Tibial nerve (tissue), 4 donors: ENCODE results near the gene RNFT2. TPM values are rescaled to one million over a fixed set of nuclear protein-coding genes. Genes with fewer than 3 reads are reported as not detected.

Source experiments
- DNase-seq, 2 donors: peaks; one replicate each; pipeline ENCODE4 v3.0.0-alpha.2; 2019; ENCODE audit warnings: low spot score in 2 of 2
- H3K27ac ChIP-seq, 4 donors: fragments of 200-600 bp; sonication (generic) in 3 of 4; one replicate each; pipeline ENCODE4 v1.5.1; 2017 to 2019; ENCODE audit warnings: mild to moderate bottlenecking in 1 of 4
- H3K27me3 ChIP-seq, 2 donors: fragments of 200-600 bp; sonication (generic) in 1 of 2; one replicate each; pipeline versions ENCODE4 v1.5.1 to v1.6.0; 2017 to 2019
- H3K36me3 ChIP-seq, 3 donors: fragments of 200-600 bp; sonication (generic); one replicate each; pipeline ENCODE4 v1.5.1; 2018 to 2019
- H3K4me1 ChIP-seq, 4 donors: fragments of 200-600 bp; sonication (generic) in 3 of 4; one replicate each; pipeline ENCODE4 v1.5.1; 2017 to 2019
- H3K4me3 ChIP-seq, 4 donors: fragments of 200-600 bp; sonication (generic) in 3 of 4; one replicate each; pipeline ENCODE4 v1.5.1; 2017 to 2019; ENCODE audit warnings: mild to moderate bottlenecking in 1 of 4, moderate library complexity in 1 of 4
- H3K9me3 ChIP-seq, 4 donors: fragments of 200-600 bp; sonication (generic) in 3 of 4; one replicate each; pipeline ENCODE4 v1.5.1; 2017 to 2019
- EP300 ChIP-seq, 2 donors: sonication (generic); formaldehyde crosslinking; IDR thresholded peaks; one replicate each; pipeline ENCODE4 v1.6.1; 2017; ENCODE audit warnings: antibody characterized with exemption in 2 of 2, mild to moderate bottlenecking in 1 of 2
- POLR2A ChIP-seq, 2 donors: fragments of 450-650 bp; IDR thresholded peaks; one replicate each; pipeline ENCODE4 v1.6.1; 2017; ENCODE audit warnings: antibody characterized with exemption in 2 of 2, mild to moderate bottlenecking in 2 of 2, moderate library complexity in 2 of 2
- WGBS, 2 donors: methylation state at CpG; one replicate each; pipeline ENCODE4 v1.1.5; 2018; 5-methylcytosine and 5-hydroxymethylcytosine counted together
- total RNA-seq, 4 donors: library from RNA; depleted of rRNA; stranded (reverse); fragments of >200 nt; gene quantifications; one replicate each; pipeline ENCODE4 v1.1.0, GENCODE V29; 2016
- TF ChIP-seq, protein P1 (sequence below), 5 experiments: fragments of 200-600 bp in 3 of 5; fragments of 450-650 bp in 2 of 5; sonication (generic) in 3 of 5; IDR thresholded peaks; one replicate each; pipeline ENCODE4 v1.5.1; 2016 to 2019; ENCODE audit warnings: antibody characterized with exemption in 5 of 5, mild to moderate bottlenecking in 3 of 5, moderate library complexity in 2 of 5

Gene RNFT2
- total RNA-seq, 4 donors from 2014 or later, result 0.59 to 5.9 (median 2.5) TPM

DNA sequence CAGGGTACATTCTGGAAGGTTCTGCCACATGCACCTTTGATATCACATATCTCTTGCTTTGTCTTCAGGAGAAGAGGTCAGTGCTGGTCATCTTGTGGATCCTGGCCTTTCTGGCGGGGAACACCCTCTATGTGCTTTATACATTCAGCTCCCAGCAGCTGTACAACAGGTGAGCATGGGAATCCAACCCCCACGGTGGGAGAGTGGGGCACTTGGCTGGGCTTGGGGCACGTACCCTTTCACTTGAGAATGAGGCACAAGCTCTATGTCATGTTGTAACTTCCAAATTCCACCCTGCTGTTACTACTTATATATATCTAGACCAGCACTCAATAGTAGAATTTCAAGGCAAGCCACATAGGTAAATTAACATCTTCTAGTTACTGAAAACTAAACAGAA is 28.6 kb downstream of the RNFT2 start:
- no peak overlapping the region for H3K27ac ChIP-seq
- TF ChIP-seq, protein P1, sequence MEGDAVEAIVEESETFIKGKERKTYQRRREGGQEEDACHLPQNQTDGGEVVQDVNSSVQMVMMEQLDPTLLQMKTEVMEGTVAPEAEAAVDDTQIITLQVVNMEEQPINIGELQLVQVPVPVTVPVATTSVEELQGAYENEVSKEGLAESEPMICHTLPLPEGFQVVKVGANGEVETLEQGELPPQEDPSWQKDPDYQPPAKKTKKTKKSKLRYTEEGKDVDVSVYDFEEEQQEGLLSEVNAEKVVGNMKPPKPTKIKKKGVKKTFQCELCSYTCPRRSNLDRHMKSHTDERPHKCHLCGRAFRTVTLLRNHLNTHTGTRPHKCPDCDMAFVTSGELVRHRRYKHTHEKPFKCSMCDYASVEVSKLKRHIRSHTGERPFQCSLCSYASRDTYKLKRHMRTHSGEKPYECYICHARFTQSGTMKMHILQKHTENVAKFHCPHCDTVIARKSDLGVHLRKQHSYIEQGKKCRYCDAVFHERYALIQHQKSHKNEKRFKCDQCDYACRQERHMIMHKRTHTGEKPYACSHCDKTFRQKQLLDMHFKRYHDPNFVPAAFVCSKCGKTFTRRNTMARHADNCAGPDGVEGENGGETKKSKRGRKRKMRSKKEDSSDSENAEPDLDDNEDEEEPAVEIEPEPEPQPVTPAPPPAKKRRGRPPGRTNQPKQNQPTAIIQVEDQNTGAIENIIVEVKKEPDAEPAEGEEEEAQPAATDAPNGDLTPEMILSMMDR (IDR thresholded peaks at IDR 0.05), result no peak
- TF ChIP-seq EP300 (IDR thresholded peaks at IDR 0.05), result no peak
- TF ChIP-seq POLR2A (IDR thresholded peaks at IDR 0.05), result no peak
- no peaks in the 10 kb centered on the region for H3K4me1 ChIP-seq
- no peaks in the 10 kb centered on the region for H3K9me3 ChIP-seq
- no peaks in the 10 kb centered on the region for H3K36me3 ChIP-seq
- DNase-seq, result no peak
- H3K4me3 ChIP-seq, result no peak overlapping the region
- H3K27me3 ChIP-seq, result no peaks in the 10 kb centered on the region
- WGBS, 2 donors, result 75 to 97% methylated on average over 3 of the region's 3 CpGs

DNA sequence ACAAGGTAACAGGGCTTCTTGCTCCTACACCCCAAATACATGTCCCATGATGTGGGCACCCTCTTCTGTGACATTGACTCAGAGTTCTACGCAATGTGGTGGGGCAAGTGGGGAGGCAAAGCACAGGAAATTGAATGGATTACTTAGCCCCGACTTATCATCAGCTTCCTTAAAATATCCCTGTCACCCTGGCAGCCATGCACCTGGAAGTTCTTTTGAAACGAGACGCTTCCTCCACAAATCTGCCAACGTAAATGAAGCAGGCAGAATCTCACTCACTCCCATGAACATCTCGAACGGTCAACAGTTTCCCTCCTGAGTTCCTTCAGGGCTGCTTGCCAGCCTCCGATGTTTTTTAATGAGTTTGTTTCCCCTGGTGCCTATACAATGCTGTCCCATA is 33.5 kb downstream of the RNFT2 start:
- no peaks in the 10 kb centered on the region for H3K4me1 ChIP-seq
- H3K27me3 ChIP-seq, result no peaks in the 10 kb centered on the region
- 68 to 75% methylated on average over 8 of the region's 8 CpGs for WGBS, 2 donors
- no peak for TF ChIP-seq EP300 (IDR thresholded peaks at IDR 0.05)
- no peak for TF ChIP-seq POLR2A (IDR thresholded peaks at IDR 0.05)
- TF ChIP-seq, protein P1 (IDR thresholded peaks at IDR 0.05), result no peak
- no peaks in the 10 kb centered on the region for H3K36me3 ChIP-seq
- H3K9me3 ChIP-seq, result no peaks in the 10 kb centered on the region
- H3K4me3 ChIP-seq, result no peak overlapping the region
- DNase-seq, result no peak
- H3K27ac ChIP-seq, result no peak overlapping the region

DNA sequence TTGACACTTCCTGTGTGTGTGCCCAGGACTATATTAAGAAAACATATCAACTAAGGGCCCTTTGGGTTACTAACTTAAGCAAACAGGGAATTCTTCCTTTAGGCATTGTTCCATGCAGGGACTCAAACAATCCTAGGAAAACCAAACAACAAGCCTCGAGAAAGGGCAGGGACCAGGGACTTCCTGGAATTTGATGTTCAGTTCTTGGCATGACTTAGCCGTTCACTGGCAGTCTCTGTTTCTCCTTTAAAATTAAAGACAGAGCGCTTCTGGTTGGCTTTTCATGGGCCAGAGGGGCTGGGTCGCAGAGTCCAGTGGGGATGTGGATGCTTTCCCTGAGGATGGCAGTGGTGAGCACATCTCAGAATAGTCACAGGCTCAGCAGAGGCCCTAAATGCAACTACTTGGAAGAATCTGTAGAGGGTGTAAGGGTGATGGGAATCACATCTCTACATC is 35.2 kb downstream of the RNFT2 start:
- 71 to 92% methylated on average over 4 of the region's 4 CpGs for WGBS, 2 donors
- TF ChIP-seq, protein P1 (IDR thresholded peaks at IDR 0.05), result no peak
- TF ChIP-seq POLR2A (IDR thresholded peaks at IDR 0.05), result no peak
- no peak for TF ChIP-seq EP300 (IDR thresholded peaks at IDR 0.05)
- Histone ChIP-seq H3K36me3 (no peaks in the 10 kb centered on the region), H3K27me3 (no peaks in the 10 kb centered on the region), H3K27ac (no peak overlapping the region), H3K4me3 (no peak overlapping the region), H3K9me3 (no peaks in the 10 kb centered on the region), H3K4me1 (no peaks in the 10 kb centered on the region)
- no peak for DNase-seq

DNA sequence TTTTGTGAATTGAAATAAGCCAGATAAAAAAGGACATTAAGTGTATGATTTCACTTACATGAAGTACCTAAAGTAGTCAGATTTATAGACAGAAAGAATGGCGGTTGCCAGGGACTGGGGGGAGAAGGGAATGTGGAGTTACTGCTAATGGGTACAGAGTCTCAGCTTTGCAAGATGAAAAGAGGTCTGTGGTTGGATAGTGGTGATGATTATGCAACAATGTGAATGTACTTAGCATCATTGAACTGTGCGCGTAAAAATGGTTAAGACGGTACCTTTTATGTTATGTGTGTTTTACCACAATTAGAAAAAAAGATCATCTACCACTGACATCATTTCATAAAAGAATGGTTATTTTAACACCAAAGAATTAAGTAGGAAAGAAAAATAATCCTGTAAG is 35.9 kb downstream of the RNFT2 start:
- Histone ChIP-seq H3K4me1 (no peaks in the 10 kb centered on the region), H3K27me3 (no peaks in the 10 kb centered on the region), H3K36me3 (peaks cover 0 to under 1% (median 0%) of the 10 kb centered on the region in 3 donors), H3K27ac (no peak overlapping the region), H3K9me3 (no peaks in the 10 kb centered on the region), H3K4me3 (no peak overlapping the region)
- no peak for TF ChIP-seq EP300 (IDR thresholded peaks at IDR 0.05)
- TF ChIP-seq, protein P1 (IDR thresholded peaks at IDR 0.05), result no peak
- TF ChIP-seq POLR2A (IDR thresholded peaks at IDR 0.05), result no peak
- 70 to 73% methylated on average over 4 of the region's 4 CpGs for WGBS, 2 donors
- no peak for DNase-seq

DNA sequence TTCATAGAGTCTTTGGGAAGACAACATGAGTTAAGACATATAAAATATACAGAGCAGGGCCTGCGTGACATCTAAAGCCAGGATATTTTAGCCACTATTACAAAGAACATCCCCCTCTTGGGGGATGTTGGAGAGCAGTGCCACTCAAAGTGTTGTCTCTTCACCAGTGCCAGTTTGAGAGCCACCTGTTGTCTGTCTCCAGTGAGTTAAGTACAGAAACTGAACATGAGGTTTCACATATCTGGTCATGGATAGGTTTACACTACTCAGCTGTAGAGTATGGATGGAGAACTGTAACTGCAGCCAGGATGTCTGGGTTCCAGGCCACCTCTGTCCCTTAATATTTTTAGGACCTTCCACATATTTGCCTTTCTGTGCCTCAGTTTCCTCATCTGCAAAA is 39.1 kb downstream of the RNFT2 start:
- Histone ChIP-seq H3K27ac (no peak overlapping the region), H3K36me3 (peaks cover 0 to 24% (median 0%) of the 10 kb centered on the region in 3 donors), H3K27me3 (no peaks in the 10 kb centered on the region), H3K4me3 (no peak overlapping the region), H3K9me3 (no peaks in the 10 kb centered on the region), H3K4me1 (no peaks in the 10 kb centered on the region)
- no peak for DNase-seq
- WGBS, 2 donors, result 92 to 100% methylated on average over 1 of the region's 1 CpG
- TF ChIP-seq, protein P1 (IDR thresholded peaks at IDR 0.05), result no peak
- no peak for TF ChIP-seq POLR2A (IDR thresholded peaks at IDR 0.05)
- TF ChIP-seq EP300 (IDR thresholded peaks at IDR 0.05), result no peak
